Panc1 (cell line): ENCODE results near the gene IFIT3.

ENCODE experiments used
- POLR2AphosphoS5 ChIP-seq: IDR thresholded peaks from 2 replicates; pipeline ENCODE4 v1.6.1; 2012; ENCODE audit warnings: mild to moderate bottlenecking, low read depth, low read length, moderate library complexity
- SIN3A ChIP-seq: IDR thresholded peaks from 2 replicates; pipeline ENCODE4 v1.6.1; 2012; ENCODE audit warnings: low read depth, mild to moderate bottlenecking, low read length, moderate library complexity, borderline replicate concordance; ENCODE audit not compliant: insufficient read depth
- TCF7L2 ChIP-seq: IDR thresholded peaks from 2 replicates; pipeline ENCODE4 v1.6.1; 2011; ENCODE audit warnings: mild to moderate bottlenecking, low read depth, low read length, inconsistent platforms
- TF ChIP-seq, protein P1 (sequence below): fragments of 450-650 bp; IDR thresholded peaks from 2 replicates; pipeline ENCODE4 v1.5.1; 2017; ENCODE audit warnings: mild to moderate bottlenecking
- TF ChIP-seq, protein P2 (sequence below), 2 experiments: IDR thresholded peaks; 2 replicates each; pipeline ENCODE4 v1.6.1; 2011 to 2012; ENCODE audit warnings: low read depth in 2 of 2, control low read depth in 1 of 2, low read length in 1 of 2, mild to moderate bottlenecking in 1 of 2, moderate library complexity in 1 of 2; ENCODE audit not compliant: insufficient read depth in 1 of 2

DNA sequence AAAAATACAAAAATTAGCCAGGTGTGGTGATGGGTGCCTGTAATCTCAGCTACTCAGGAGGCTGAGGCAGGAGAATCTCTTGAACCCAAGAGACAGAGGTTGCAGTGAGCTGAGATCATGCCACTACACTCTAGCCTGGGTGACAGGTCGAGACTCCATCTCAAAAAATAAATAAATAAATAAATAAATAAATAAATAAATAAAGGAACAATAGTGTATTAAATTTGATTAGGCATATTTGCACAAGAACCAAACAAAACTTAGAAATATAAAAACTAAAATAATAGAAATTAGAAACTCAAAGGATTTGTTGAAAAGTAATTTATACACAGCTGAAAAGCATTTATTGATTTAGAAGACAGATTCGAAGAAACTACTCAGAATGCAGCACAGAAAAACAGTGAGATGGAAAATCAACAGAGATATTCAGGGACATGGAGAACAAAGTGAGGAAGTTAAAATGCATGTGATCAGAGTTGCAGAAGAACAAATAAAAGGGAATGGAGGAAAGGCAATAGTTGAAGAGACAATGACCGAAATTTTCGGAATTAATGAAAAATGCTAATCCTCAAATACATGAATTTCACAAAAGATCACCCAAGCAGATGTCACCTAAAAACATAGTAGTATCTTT is 17.7 kb downstream of the IFIT3 start:
- TF ChIP-seq, protein P1, sequence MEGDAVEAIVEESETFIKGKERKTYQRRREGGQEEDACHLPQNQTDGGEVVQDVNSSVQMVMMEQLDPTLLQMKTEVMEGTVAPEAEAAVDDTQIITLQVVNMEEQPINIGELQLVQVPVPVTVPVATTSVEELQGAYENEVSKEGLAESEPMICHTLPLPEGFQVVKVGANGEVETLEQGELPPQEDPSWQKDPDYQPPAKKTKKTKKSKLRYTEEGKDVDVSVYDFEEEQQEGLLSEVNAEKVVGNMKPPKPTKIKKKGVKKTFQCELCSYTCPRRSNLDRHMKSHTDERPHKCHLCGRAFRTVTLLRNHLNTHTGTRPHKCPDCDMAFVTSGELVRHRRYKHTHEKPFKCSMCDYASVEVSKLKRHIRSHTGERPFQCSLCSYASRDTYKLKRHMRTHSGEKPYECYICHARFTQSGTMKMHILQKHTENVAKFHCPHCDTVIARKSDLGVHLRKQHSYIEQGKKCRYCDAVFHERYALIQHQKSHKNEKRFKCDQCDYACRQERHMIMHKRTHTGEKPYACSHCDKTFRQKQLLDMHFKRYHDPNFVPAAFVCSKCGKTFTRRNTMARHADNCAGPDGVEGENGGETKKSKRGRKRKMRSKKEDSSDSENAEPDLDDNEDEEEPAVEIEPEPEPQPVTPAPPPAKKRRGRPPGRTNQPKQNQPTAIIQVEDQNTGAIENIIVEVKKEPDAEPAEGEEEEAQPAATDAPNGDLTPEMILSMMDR = no peak
- TF ChIP-seq POLR2AphosphoS5 (no peak), TCF7L2 (no peak), SIN3A (no peak)
- TF ChIP-seq, protein P2, sequence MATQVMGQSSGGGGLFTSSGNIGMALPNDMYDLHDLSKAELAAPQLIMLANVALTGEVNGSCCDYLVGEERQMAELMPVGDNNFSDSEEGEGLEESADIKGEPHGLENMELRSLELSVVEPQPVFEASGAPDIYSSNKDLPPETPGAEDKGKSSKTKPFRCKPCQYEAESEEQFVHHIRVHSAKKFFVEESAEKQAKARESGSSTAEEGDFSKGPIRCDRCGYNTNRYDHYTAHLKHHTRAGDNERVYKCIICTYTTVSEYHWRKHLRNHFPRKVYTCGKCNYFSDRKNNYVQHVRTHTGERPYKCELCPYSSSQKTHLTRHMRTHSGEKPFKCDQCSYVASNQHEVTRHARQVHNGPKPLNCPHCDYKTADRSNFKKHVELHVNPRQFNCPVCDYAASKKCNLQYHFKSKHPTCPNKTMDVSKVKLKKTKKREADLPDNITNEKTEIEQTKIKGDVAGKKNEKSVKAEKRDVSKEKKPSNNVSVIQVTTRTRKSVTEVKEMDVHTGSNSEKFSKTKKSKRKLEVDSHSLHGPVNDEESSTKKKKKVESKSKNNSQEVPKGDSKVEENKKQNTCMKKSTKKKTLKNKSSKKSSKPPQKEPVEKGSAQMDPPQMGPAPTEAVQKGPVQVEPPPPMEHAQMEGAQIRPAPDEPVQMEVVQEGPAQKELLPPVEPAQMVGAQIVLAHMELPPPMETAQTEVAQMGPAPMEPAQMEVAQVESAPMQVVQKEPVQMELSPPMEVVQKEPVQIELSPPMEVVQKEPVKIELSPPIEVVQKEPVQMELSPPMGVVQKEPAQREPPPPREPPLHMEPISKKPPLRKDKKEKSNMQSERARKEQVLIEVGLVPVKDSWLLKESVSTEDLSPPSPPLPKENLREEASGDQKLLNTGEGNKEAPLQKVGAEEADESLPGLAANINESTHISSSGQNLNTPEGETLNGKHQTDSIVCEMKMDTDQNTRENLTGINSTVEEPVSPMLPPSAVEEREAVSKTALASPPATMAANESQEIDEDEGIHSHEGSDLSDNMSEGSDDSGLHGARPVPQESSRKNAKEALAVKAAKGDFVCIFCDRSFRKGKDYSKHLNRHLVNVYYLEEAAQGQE (IDR thresholded peaks at IDR 0.05; ENCODE audit: insufficient read depth in 1 of 2, low read depth in 2 of 2, low read length in 1 of 2) = no peak
